Spleen (tissue), 7 donors: ENCODE data around the gene BLOC1S2.

Source experiments
- CTCF ChIP-seq, 11 experiments: fragments of 200-600 bp in 7 of 11; fragments of 450-650 bp in 4 of 11; sonication (generic) in 4 of 11; IDR thresholded peaks in 8 of 11; conservative IDR thresholded peaks in 3 of 11; 1 replicate in 7 of 11; 2 replicates in 4 of 11; pipeline versions ENCODE4 v1.4.0 to v1.8.0; 2016 to 2021; ENCODE audit warnings: antibody characterized with exemption in 11 of 11, inconsistent platforms in 4 of 11, mild to moderate bottlenecking in 1 of 11
- POLR2AphosphoS5 ChIP-seq, 3 donors: sonication (generic); formaldehyde crosslinking; IDR thresholded peaks; one replicate each; pipeline ENCODE4 v1.5.1; 2017; ENCODE audit warnings: antibody characterized with exemption in 3 of 3
- donor health status: DM: no; HTN: no; CAD: no; lungs with moderate emphysema.
- donor health status: DM: no; HTN: no; CAD: no.
- donor health status: DM: no; HTN: no; CAD: no.

GRCh38 chr10:100304414-100304813 is 17.9 kb upstream of the BLOC1S2 start:
- TF ChIP-seq CTCF (IDR thresholded peaks at IDR 0.05 in 8 of 11, conservative IDR thresholded peaks at IDR 0.05 in 3 of 11) (no peak), POLR2AphosphoS5 (IDR thresholded peaks at IDR 0.05) (no peak)
